ENCODE measurements around the gene EPS8. TPM values are rescaled to one million over a fixed set of nuclear protein-coding genes. Genes with fewer than 3 reads are reported as not detected.

The EPS8 gene
- total RNA-seq, 1 donor from 2014 or later, result 2.4 TPM

GRCh38 chr12:15786772-15787171 is 2.4 kb downstream of the EPS8 start:
- no peaks in the 10 kb centered on the region for H3K9me3 Mint-ChIP-seq
- no peak for DNase-seq
- H3K27me3 Mint-ChIP-seq, result peaks cover 62% of the 10 kb centered on the region
- H3K4me3 Mint-ChIP-seq, result no peak overlapping the region
- intact Hi-C loops (cut with micrococcal nuclease), result loop anchor here (5.0 kb wide), 2 partner anchors 71 to 194 kb away; no protein-coding TSS in a partner anchor
- no peaks in the 10 kb centered on the region for H3K36me3 Mint-ChIP-seq (ENCODE audit: low read depth)
- peaks cover 12% of the 10 kb centered on the region for H3K4me1 Mint-ChIP-seq
- no peak overlapping the region for H3K27ac Mint-ChIP-seq

- intact Hi-C loops (cut with micrococcal nuclease), result no loop called here
- Mint-ChIP-seq H3K4me3 (no peak overlapping the region), H3K36me3 (ENCODE audit: low read depth) (no peaks in the 10 kb centered on the region), H3K4me1 (peaks cover 4% of the 10 kb centered on the region), H3K9me3 (no peaks in the 10 kb centered on the region), H3K27ac (no peak overlapping the region), H3K27me3 (peaks cover 45% of the 10 kb centered on the region)
- DNase-seq, result no peak
Observed at GRCh38 chr12:15783288-15783687, 5.9 kb downstream of the EPS8 start.

GRCh38 chr12:15782667-15783066 is 6.5 kb downstream of the EPS8 start:
- intact Hi-C loops (cut with micrococcal nuclease), result no loop called here
- no peaks in the 10 kb centered on the region for H3K4me1 Mint-ChIP-seq
- no peak overlapping the region for H3K27ac Mint-ChIP-seq
- H3K27me3 Mint-ChIP-seq, result peaks cover 39% of the 10 kb centered on the region
- no peaks in the 10 kb centered on the region for H3K36me3 Mint-ChIP-seq (ENCODE audit: low read depth)
- no peak for DNase-seq
- H3K4me3 Mint-ChIP-seq, result no peak overlapping the region
- H3K9me3 Mint-ChIP-seq, result no peaks in the 10 kb centered on the region

GRCh38 chr12:15779925-15780324 is 9.3 kb downstream of the EPS8 start:
- Mint-ChIP-seq H3K4me3 (no peak overlapping the region), H3K4me1 (no peaks in the 10 kb centered on the region), H3K27me3 (peaks cover 34% of the 10 kb centered on the region), H3K9me3 (no peaks in the 10 kb centered on the region), H3K36me3 (ENCODE audit: low read depth) (no peaks in the 10 kb centered on the region), H3K27ac (no peak overlapping the region)
- no peak for DNase-seq
- intact Hi-C loops (cut with micrococcal nuclease), result no loop called here

- DNase-seq, result no peak
- H3K27me3 Mint-ChIP-seq, result peaks cover 24% of the 10 kb centered on the region
- intact Hi-C loops (cut with micrococcal nuclease), result no loop called here
- H3K27ac Mint-ChIP-seq, result no peak overlapping the region
- no peaks in the 10 kb centered on the region for H3K9me3 Mint-ChIP-seq
- no peaks in the 10 kb centered on the region for H3K36me3 Mint-ChIP-seq (ENCODE audit: low read depth)
- no peak overlapping the region for H3K4me3 Mint-ChIP-seq
- H3K4me1 Mint-ChIP-seq, result no peaks in the 10 kb centered on the region
Observed at GRCh38 chr12:15778126-15778525, 11.1 kb downstream of the EPS8 start.

- DNase-seq, result no peak
- Mint-ChIP-seq H3K27me3 (peaks cover 21% of the 10 kb centered on the region), H3K9me3 (no peaks in the 10 kb centered on the region), H3K27ac (no peak overlapping the region), H3K4me3 (no peak overlapping the region), H3K4me1 (no peaks in the 10 kb centered on the region), H3K36me3 (ENCODE audit: low read depth) (no peaks in the 10 kb centered on the region)
- intact Hi-C loops (cut with micrococcal nuclease), result no loop called here
Observed at GRCh38 chr12:15777355-15778012, 11.7 kb downstream of the EPS8 start.

GRCh38 chr12:15776532-15776931 is 12.7 kb downstream of the EPS8 start:
- no peak for DNase-seq
- Mint-ChIP-seq H3K4me1 (no peaks in the 10 kb centered on the region), H3K27me3 (peaks cover 21% of the 10 kb centered on the region), H3K27ac (no peak overlapping the region), H3K9me3 (no peaks in the 10 kb centered on the region), H3K4me3 (no peak overlapping the region), H3K36me3 (ENCODE audit: low read depth) (no peaks in the 10 kb centered on the region)
- intact Hi-C loops (cut with micrococcal nuclease), result no loop called here

- no peak for DNase-seq
- H3K36me3 Mint-ChIP-seq (ENCODE audit: low read depth), result no peaks in the 10 kb centered on the region
- H3K9me3 Mint-ChIP-seq, result no peaks in the 10 kb centered on the region
- intact Hi-C loops (cut with micrococcal nuclease), result loop anchor here (5.0 kb wide), 1 partner anchor 82 kb away; no protein-coding TSS in a partner anchor
- H3K27me3 Mint-ChIP-seq, result peaks cover 21% of the 10 kb centered on the region
- H3K27ac Mint-ChIP-seq, result no peak overlapping the region
- no peak overlapping the region for H3K4me3 Mint-ChIP-seq
- H3K4me1 Mint-ChIP-seq, result peaks cover 2% of the 10 kb centered on the region
Observed at GRCh38 chr12:15774819-15775218, 14.4 kb downstream of the EPS8 start.

GRCh38 chr12:15772405-15773018 is 16.7 kb downstream of the EPS8 start:
- DNase-seq, result no peak
- no peak overlapping the region for H3K27ac Mint-ChIP-seq
- peaks cover 15% of the 10 kb centered on the region for H3K27me3 Mint-ChIP-seq
- H3K9me3 Mint-ChIP-seq, result no peaks in the 10 kb centered on the region
- H3K36me3 Mint-ChIP-seq (ENCODE audit: low read depth), result no peaks in the 10 kb centered on the region
- peaks cover 2% of the 10 kb centered on the region for H3K4me1 Mint-ChIP-seq
- no peak overlapping the region for H3K4me3 Mint-ChIP-seq
- intact Hi-C loops (cut with micrococcal nuclease), result loop anchor here (5.0 kb wide), 1 partner anchor 85 kb away; no protein-coding TSS in a partner anchor

GRCh38 chr12:15770581-15770980 is 18.6 kb downstream of the EPS8 start:
- no peaks in the 10 kb centered on the region for H3K9me3 Mint-ChIP-seq
- DNase-seq, result no peak
- no peak overlapping the region for H3K27ac Mint-ChIP-seq
- no peak overlapping the region for H3K4me3 Mint-ChIP-seq
- intact Hi-C loops (cut with micrococcal nuclease), result loop anchor here (5.0 kb wide), 1 partner anchor 87 kb away; no protein-coding TSS in a partner anchor
- H3K4me1 Mint-ChIP-seq, result peaks cover 2% of the 10 kb centered on the region
- H3K36me3 Mint-ChIP-seq (ENCODE audit: low read depth), result no peaks in the 10 kb centered on the region
- H3K27me3 Mint-ChIP-seq, result peaks cover 5% of the 10 kb centered on the region

GRCh38 chr12:15770021-15770420 is 19.2 kb downstream of the EPS8 start:
- Mint-ChIP-seq H3K4me3 (no peak overlapping the region), H3K27ac (no peak overlapping the region), H3K36me3 (ENCODE audit: low read depth) (no peaks in the 10 kb centered on the region), H3K9me3 (no peaks in the 10 kb centered on the region), H3K4me1 (peaks cover 2% of the 10 kb centered on the region), H3K27me3 (peaks cover 3% of the 10 kb centered on the region)
- no peak for DNase-seq
- intact Hi-C loops (cut with micrococcal nuclease), result loop anchor here (5.0 kb wide), 1 partner anchor 87 kb away; no protein-coding TSS in a partner anchor

GRCh38 chr12:15769586-15769985 is 19.6 kb downstream of the EPS8 start:
- no peak overlapping the region for H3K27ac Mint-ChIP-seq
- no peaks in the 10 kb centered on the region for H3K9me3 Mint-ChIP-seq
- intact Hi-C loops (cut with micrococcal nuclease), result no loop called here
- H3K4me3 Mint-ChIP-seq, result no peak overlapping the region
- H3K4me1 Mint-ChIP-seq, result peaks cover 2% of the 10 kb centered on the region
- H3K27me3 Mint-ChIP-seq, result peaks cover 1% of the 10 kb centered on the region
- H3K36me3 Mint-ChIP-seq (ENCODE audit: low read depth), result no peaks in the 10 kb centered on the region
- DNase-seq, result no peak

GRCh38 chr12:15767301-15767700 is 21.9 kb downstream of the EPS8 start:
- no peaks in the 10 kb centered on the region for H3K9me3 Mint-ChIP-seq
- no peak for DNase-seq
- intact Hi-C loops (cut with micrococcal nuclease), result no loop called here
- H3K4me1 Mint-ChIP-seq, result peaks cover 2% of the 10 kb centered on the region
- H3K36me3 Mint-ChIP-seq (ENCODE audit: low read depth), result no peaks in the 10 kb centered on the region
- H3K4me3 Mint-ChIP-seq, result no peak overlapping the region
- peaks cover 3% of the 10 kb centered on the region for H3K27me3 Mint-ChIP-seq
- H3K27ac Mint-ChIP-seq, result no peak overlapping the region

- H3K4me3 Mint-ChIP-seq, result no peak overlapping the region
- H3K27me3 Mint-ChIP-seq, result peaks cover 15% of the 10 kb centered on the region
- peaks cover 3% of the 10 kb centered on the region for H3K9me3 Mint-ChIP-seq
- H3K4me1 Mint-ChIP-seq, result peaks cover 3% of the 10 kb centered on the region
- H3K36me3 Mint-ChIP-seq (ENCODE audit: low read depth), result no peaks in the 10 kb centered on the region
- no peak for DNase-seq
- intact Hi-C loops (cut with micrococcal nuclease), result no loop called here
- no peak overlapping the region for H3K27ac Mint-ChIP-seq
Observed at GRCh38 chr12:15763328-15763727, 25.9 kb downstream of the EPS8 start.
